CD4-positive, alpha-beta T cell treated with Interleukin-4 for 4 hours (primary cell): ENCODE measurements around the gene NEK10.

ENCODE experiments used
- DNase-seq: peaks from one replicate; pipeline ENCODE4 v3.0.0-alpha.2; 2020

Gene NEK10

DNA sequence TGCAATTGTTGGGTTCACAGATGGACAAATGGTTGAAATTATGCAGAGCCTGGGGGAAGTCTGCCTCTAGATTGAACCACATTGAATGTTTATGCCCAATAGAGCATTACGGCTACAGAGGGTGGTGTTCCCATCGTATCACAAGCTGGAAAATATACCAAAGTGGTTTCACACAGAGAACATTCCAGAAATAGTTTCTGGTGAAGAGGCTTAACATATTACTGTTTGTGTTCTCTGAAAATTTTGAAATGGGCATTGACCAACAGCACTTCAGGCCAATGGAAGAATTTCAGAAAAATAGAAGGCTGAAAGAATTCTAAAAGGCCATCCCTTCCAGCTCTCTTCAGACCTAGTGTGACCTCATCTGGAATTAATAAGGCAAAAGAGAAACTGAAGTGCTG lies 203.9 kb downstream of the NEK10 start:
- DNase-seq = no peak

DNA sequence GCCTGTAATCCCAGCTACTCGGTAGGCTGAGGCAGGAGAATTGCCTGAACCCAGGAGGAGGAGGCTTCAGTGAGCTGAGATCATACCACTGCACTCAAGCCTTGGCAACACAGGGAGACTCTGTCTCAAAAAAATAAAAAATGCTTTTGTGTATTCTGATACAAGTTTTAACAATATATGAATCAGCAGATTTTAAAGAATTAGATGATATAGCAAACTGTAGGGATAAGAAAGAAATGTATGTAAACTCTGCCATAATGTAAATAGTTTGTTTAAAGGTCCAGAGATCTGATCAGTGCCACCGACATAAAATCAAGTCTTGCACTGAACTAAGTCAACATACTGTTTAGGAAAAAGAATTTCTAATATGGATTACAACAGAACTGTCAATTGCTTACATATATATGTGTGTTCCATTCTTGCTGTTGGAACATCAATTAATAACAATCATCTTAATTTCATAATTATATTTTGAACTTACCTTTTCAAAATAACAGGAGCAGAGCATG lies 208.3 kb downstream of the NEK10 start:
- DNase-seq = no peak

GRCh38 chr3:27160146-27160545 lies 209.0 kb downstream of the NEK10 start:
- DNase-seq = no peak

DNA sequence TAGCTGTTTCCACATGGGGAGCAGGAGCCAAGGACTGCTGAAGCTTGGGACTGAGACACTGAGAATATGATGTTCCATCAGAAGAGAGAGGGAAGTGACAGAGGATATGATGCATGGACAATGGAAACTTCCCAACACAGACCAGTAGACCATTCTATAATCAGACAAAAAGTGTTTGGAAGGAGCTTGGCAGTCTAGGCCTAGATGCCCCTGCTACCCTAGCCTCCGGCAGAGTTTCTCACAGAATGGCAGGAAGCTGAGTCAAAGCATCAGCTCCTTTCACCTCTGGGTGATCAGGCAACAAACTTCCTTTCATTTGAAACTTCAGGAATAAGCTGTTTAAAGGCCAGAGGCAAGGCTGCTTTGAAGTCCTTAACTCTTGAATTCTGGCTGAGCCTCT lies 222.0 kb downstream of the NEK10 start:
- no peak for DNase-seq

- DNase-seq = no peak
Measured at GRCh38 chr3:27146786-27147185, 222.4 kb downstream of the NEK10 start.

- no peak for DNase-seq
Measured at GRCh38 chr3:27145719-27146118, 223.5 kb downstream of the NEK10 start.

- DNase-seq = no peak
Measured at GRCh38 chr3:27141668-27142067, 227.5 kb downstream of the NEK10 start.

- DNase-seq = no peak
Measured at GRCh38 chr3:27138562-27138961, 230.6 kb downstream of the NEK10 start.

DNA sequence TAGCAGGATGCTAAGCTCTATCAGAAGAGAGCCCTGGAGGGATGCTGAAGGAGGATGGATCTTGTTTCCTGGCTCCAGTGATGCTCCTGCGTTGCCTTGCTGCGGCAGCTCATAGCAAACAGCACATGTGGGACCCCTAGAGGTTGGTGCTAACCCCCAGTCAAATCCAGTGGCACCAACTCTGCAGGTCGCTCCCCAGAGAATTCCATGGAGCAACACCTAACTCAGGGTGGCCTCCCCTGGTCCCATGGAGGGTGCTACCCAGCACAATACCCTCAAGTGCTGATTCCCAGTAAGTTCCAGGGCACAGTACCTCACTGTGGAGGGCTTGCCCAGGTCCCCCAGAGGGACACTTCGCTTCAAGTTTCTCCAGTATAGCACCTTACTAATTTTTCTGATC lies 231.2 kb downstream of the NEK10 start:
- DNase-seq = no peak

GRCh38 chr3:27134171-27134796 lies 234.9 kb downstream of the NEK10 start:
- DNase-seq = peak; percentile 75

DNA sequence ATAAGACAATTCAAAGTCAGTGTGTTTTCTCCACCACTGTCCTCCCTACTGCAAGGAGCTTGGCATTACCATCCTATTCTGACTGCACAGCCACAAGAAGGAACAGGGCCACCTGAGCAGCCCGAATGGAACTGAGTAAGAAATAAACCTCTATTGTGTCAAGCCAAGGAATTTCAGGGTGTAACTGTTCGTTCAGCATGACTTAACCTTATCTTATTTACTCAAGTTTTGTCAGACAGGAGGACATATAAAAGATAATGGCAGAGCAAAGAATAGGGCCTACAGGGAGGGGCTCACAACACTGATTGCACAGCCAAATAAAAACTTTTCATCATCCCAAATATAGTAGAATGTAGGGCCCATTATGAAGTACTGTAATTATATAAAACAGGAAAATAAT lies 236.1 kb downstream of the NEK10 start:
- DNase-seq = no peak

DNA sequence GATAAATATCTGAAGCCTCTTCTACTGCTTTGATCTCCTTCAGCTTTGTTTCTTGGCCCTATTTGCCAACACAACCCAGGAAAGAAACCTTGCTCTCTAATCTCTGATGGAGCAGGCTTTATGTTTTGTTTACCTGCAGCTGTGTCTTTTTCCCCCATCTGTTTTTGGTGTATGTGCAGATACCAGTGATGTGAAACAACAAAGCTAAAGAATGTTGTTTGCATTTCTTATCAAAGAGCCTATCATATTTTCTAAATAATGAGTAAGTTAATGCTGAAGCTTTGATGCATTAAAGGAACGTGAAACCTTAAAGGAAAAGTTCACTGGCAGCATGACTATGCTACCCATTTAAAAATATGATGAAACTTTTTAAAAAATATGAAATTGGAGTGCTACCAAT lies 238.4 kb downstream of the NEK10 start:
- no peak for DNase-seq

GRCh38 chr3:27127879-27128278 lies 241.3 kb downstream of the NEK10 start:
- DNase-seq = no peak

GRCh38 chr3:27127195-27127594 lies 242.0 kb downstream of the NEK10 start:
- no peak for DNase-seq

GRCh38 chr3:27125821-27126501 lies 243.2 kb downstream of the NEK10 start:
- DNase-seq = no peak

DNA sequence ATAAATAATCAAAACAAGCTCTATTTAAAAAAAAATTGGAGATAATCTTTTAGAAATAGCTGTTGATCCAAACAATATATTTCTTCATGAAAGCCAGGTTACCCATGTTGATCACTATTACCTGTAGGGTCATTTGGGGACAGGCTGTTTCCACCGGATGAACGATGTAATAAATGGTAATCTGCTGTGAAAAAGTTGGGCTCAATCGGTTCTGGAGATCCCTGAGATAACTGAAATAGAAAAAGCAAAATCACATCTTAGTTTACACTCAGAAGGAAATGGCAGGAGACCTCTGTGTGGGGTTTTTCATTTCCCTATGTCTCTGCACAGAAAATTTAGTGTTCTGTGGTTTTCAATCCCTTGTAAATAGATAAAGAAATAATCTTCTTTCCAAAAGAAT lies 249.5 kb downstream of the NEK10 start:
- no peak for DNase-seq

DNA sequence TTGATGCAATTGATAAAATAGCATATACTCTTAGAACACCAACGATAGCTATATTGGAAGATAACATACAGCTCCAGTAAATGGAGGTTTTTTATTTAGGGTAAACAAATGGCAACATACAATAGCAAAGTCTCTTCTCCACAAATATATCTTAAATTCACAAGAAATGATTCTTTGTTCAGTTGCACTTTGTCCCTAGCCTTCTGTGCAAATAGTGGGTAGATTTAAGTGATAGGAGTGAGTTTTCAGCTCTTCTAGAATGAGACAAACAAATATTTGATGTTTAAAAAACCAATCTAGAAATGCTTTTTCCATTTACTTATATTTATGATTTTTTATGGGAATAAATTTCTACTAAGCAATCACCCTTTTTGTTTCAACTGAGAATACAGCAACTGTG lies 253.8 kb downstream of the NEK10 start:
- DNase-seq = no peak

DNA sequence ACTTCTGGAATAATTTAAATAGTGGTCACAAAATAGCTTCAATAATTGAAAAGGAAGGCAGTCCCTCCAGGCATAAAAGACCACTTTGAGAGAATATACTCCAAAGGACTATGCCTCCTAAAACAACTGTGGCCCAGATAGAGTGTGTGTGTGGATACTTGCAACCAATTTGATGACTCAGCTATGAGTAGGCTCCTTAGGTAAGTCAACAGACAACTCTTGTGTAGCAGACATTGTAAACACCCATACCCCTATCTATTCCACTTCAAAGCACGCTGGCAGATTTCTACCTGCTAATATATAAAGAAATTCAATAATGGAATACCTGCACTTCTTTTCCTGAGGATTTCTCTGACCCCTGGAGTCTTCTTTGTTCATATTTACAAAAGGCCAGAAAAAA lies 254.5 kb downstream of the NEK10 start:
- no peak for DNase-seq

DNA sequence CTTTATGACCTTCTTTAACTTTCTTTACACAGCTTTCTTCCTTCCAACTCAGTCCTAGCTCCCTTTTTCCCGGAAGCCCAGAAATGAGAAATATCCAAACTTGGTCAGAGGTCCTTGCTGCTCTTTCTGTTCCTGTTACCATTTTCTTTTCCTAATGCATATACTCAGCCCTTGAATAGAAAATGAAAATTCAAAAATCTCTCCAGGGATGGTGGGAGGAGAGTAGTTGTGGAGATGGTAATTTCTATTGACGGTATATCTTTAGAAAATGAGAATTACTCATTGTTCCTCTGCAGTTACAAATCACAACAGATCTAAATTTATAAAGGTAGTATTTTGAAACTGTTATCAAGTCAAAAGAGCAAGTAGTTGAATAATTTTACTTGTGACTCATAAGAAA lies 255.1 kb downstream of the NEK10 start:
- no peak for DNase-seq

- no peak for DNase-seq
Measured at GRCh38 chr3:27110020-27110419, 259.2 kb downstream of the NEK10 start.

DNA sequence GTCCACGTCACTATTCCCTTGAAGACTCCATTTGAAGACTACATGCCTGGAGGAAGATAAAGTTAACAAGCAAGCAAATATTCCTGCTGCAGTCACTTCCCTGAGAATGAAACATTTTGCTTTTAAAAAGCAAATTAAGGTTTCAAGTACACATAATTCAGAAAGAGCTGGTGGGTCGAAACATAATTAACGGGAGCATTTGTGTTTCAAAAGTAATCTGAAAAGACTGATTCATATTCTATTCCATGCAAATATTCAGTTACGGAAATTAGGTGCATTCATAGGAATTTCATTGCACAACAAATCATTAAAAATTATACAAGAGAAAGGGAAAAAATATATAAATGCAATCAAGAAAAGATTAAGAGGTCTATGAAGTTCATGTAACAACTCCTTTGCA lies 260.9 kb downstream of the NEK10 start:
- DNase-seq = no peak

GRCh38 chr3:27105904-27106303 lies 263.3 kb downstream of the NEK10 start:
- DNase-seq = no peak

DNA sequence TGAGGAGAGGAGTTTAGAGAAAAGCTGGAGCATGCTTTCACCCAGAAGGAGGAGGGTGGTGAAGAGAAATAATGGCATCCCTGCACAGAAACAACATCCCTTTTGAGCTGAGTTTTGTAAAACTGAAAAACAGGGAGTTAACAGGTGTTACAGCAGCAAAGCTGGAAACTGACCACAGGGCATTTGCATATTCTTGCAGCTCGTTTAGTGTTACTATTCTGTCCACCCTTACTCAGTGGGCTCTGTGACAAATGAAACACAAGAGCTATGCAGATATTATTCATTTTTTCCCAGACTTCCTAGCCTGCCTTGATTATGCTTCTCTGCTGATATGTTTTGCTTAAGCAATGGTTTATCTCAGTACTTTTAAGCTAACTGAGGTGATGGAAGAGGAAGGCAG lies 272.0 kb downstream of the NEK10 start:
- no peak for DNase-seq

GRCh38 chr3:27095553-27096222 lies 273.5 kb downstream of the NEK10 start:
- DNase-seq = no peak
